IPS-NIHi11 (cell line): ENCODE data around the gene LBHD2.
"Not testable (repeated sequence)": the region's sequence is repeated elsewhere in the genome, so short reads cannot be mapped to it uniquely, and the experiment has no call there.

ENCODE experiments used
- DNase-seq: peaks from one replicate; pipeline ENCODE4 v3.0.0; 2012; ENCODE audit warnings: mixed read lengths, low spot score

The LBHD2 gene

DNA sequence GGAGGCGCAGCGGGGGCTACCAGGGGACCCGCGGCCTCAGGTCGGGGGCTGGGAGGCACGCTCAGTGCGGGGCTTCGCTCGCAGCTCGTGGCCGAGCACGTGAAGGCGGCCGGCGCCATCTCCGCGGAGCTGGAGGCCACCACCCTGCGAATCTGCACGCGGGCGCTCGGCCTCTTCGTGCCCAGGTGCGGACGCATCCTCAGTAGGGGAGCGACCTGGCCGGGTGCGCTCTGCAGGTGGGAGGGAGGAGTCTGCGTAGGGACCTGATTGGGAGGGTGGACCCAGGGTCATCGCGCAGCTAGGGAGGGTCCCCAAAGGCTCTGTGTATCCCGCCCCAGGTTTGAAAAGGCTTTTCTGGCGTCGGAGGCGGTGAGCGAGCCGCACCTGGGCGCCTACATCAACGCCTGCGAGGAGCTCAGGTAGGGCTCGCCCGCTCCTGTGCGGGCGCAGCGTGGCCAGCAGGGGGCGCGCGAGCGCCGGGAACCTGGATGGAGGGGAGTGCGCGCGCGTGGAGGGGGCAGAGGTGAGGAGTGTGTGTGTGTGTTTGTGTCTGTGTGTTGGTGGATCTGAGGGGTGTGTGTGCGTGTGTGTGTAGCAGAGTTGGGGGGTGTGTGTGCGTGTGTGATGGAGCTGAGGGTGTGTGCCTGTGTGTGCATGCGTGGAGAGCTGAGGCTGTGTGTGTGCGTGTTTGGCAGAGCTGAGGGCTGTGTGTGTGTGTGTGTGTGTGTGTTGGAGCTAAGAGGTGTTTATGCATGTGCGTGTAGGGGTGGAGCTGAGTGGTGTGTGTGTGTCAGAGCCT lies 20.8 kb downstream of the LBHD2 start:
- DNase-seq, result peak; percentile 91

DNA sequence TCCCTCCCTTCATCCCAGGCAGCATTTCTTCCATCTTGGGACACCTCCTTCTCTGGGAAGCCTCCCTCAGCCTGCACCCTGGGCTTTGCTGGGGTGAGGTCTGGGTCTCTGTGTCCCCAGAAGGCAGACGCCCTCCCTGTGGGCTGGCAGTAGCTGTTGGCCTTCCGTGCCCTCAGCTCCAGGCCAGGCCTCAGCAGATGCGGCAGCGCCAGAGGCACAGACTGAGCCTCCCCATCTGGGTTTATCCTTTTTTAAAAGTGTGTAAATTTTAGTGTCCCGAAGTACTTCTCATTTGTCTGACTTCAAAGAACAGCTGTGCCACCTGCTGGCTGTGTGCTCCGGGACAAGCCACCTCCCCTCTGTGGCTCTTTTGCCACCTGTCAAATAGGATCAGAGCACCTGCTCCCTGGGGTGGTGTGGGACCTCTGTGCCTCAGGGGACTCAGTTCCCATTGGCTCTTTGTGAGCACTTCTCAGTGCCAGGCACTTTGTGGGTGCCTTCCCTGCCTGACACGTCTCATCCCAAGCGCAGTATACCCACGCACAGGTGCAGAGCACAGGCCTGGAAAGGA lies 21.7 kb downstream of the LBHD2 start:
- DNase-seq, result no peak

DNA sequence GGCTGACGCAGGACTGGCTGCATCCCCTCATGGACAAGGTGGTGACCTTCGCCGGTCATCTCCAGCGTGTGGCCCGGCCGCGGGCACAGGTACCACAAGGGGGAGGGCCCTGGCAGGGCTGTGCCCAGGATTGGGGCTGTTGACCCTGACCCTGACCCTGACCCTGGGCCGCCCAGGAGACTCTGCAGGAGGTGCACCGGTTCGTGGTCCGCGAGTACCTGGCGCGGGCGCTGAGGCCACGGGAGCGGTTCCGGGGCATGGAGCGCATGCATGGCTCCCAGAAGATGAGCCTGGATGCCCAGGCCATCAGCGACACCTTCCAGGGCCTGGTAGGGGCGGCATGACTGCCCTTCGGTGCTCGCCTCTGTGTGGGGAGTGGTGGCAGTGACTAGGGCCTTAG lies 23.4 kb downstream of the LBHD2 start:
- DNase-seq, result no peak

DNA sequence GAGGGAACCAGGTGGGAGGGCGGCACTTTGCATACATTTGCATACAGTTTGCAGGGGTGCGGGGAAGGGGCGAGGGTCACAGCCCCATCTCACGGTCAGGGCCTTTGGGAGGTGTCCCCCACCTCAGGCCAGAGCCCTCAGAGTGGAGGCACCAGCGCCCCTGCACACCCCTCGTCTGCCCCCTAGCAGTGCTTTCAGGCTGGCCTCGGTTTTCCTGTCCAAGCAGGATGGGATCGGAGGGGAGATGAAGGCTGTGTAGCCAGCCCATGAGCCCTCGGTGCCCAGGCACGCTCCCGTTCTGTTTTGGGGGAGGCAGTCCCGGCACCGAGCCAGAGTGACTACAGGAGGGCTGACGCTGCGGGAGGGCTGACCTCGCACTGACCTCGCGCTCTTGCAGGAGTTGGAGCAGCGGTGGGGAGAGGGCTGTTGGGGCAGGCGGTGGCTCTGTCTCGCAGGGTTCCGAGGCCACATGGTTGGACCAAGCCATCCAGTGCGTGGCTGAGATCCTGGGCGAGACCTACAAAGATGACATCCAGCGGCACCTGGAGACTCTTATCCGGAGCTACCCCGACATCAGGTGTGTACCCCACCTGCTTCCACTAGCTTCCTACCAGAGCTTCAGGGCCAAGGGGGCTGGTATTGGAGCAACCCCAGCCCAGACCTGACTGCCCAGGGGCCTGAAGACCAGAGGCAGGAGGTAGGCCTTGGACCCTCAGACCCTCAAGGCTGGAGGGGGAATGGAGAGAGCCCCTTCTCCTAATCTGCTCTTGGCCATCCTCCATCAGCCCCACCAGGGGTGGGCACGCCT lies 24.1 kb downstream of the LBHD2 start:
- DNase-seq, result peak; percentile 28

DNA sequence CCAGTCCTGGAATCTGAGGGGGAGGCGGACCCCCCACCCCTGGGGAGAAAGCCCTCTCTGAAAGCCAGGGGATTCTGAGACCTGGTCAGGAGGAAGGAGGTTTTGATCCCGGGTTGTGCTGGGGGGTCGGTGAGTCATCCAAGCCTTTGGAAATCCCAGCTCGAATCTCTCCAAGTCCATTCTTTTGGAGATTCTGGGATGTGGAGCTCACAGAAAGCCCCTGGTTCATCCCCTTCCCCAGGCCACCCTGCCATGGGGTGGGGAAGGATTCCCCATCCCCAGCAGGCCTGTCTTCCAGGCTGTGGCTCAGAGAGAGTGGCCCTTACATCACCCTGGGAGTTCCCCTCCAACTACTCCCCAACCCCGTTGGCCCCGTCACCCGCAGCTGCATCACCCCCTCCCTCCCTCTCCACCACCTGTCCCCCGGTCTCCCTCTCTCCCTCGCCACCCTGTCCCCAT lies 24.8 kb downstream of the LBHD2 start:
- DNase-seq, result peak; percentile 42

DNA sequence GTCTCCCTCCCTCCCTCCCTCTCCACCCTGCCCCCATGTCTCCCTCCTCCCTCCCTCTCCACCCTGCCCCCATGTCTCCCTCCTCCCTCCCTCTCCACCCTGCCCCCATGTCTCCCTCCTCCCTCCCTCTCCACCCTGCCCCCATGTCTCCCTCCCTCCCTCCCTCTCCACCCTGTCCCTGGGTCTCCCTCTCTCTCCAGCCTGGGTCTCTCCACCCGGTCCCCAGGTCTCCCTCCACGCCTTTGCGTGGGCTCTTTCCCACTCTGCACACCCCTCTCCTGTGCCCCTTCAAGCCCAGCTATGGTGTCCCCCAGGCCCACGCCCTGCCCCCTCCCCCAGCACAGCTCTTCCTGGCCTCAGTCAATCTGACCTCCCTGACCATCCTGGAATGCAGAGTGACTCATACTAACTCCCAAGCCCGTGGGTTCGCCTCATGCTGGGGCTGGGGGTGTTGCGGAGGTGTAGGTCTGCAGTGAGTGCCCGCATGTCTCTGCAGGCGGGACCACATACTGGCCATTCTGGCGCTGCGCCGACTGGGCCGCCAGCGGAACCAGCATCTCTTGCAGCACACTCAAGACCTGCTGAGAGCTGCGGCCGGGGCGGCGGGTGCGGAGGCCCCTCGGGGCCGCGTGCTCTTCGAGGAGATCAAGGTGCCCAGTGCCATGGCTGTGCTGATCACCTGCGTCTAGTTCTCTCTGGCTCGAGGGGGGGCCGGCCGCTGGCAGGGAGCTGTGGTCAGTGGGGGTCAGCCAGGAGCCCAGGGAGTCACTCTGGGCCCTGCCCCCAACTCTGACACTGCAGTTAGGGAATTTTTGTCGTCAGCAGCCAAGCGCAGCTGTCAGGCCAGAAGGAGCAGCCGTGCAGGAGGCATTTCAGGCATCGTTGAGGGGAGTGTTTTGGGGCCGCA lies 25.8 kb downstream of the LBHD2 start:
- peak; percentile 56 for DNase-seq

DNA sequence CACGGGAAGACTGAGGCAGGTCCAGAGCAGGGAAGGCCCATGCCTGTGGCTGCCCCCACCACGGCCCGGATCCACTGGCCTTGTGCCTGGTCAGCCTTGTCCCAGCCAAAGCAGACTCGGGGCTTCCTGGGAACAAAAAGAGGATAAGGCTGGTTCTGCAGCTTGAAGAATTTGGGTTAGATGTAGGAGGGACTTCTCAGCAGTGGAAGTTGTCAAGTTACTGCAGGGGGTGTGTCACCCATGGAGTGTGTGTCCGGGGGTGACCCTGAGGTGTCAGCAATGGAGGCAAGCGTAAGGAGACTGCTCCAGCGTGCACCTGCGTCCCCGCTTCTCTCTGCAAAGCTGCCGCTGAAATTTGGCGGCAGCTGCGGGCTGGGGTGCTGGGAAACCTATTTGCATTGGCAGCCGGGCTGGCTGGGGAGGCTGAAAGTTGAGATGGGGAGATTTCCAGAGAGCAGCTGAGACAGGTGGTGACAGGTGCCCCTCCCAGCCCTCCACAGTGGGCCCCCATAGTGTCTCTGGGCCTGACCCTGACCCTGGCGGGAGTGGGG lies 26.7 kb downstream of the LBHD2 start:
- no peak for DNase-seq

DNA sequence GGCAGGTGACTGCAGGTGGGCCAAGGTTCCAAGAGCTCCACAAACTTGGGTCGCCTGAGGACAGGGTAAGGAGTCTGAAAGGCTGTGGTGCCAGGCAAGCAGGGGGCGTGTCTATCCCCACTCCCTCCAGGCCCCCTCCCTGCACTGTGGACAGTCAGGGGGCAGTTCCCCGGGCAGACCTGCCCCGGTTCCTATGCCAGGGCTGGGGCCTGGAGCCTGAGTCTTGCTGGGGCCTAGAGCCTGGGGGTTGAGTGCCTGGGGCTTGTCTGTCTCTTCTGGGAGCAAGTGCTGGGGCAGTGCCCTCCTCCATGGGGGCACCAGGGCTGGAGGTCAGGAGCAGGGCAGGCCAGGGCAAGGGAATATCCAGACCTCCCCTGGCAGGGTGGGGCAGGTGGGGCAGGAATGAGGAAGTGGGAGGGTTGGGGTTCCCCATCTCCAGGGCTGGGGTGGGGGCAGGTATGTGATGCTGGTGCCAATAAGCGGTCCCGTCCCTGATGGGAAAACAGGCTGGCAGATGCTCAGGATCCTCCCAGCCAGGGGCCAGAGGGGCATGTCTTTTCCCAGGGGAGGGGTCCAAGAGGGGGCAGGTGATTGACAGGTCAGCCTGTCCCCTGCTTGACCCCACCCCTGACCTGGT lies 27.3 kb downstream of the LBHD2 start:
- no peak for DNase-seq

DNA sequence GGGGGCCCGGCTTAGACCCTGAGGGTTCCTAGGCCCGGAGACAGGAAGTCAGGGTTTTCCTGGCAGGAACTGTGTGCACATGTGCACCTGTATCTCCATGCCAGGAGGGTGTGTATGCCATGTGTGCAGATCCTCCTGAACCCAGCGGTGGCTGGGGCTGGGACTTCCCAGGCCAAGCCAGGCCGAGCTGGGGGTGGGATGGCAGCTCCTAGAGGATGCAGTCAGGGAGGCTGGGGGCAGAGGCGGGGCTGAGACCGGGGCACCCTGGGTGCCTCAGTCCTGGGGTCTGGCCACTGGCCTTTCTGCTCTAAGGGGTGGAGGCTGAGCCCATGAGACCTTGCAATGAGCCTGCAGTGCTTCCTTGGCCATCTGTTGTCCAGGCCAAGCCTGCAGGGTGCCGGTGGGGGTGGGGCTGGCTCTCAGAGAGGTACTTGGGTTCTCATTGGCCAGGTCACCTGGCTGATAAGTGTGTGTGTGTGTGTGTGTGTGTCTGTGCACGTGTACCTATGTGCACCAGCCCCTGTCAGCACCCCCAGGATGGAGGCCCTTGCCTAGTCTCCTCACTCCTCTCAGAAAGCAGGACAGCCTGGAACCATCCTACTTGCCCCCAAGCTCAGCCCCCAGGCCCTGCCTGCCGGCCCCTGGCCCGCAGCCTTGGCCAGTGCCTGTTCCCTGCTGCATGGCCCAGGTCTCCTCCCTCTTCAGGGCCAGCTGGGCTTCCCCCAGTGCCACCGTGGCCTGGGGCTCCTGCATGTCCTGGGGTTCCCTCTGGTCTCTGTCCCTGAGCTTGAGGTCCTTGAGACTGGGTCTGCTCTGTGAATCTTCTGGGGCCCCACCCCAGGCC lies 28.6 kb downstream of the LBHD2 start:
- no peak for DNase-seq

DNA sequence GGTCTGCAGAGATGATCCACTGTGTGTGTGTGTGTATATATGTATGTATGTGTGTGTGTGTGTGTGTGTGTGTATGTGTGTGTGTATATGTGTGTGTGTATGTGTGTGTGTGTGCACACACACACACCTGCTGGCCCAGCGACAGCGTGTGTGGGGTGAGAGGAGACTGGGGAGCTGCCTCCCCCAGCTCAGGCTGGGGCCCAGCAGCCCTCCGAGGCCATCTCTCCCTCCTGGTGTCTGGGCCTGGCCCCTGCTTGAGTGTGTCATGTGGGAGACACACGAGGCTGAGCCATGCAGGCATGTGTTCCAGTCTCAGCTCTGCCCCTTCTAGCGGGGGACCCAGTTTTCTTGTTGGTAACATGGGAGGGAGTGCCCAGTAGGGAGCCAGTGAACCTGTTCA lies 29.3 kb downstream of the LBHD2 start:
- DNase-seq, result no peak

DNA sequence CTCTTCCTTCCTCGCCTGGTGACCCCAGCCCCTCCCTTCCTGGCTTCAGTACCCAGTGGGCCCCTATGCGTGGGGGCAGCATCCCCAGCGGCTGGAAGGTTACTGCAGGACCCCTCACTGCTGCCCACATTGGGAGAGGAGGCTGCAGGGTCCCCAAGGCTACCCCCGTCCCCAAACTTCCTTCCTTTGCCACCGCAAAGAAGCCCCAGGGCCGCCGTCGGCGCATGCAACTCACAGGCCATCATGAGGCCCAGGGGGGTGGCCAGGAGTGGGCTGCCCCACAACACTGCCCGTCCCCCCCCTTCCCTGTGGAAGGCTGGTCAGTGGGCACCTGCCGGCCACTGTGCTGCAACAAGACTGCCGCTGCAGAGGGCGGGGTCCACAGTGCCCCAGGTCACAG lies 29.8 kb downstream of the LBHD2 start:
- DNase-seq, result no peak

DNA sequence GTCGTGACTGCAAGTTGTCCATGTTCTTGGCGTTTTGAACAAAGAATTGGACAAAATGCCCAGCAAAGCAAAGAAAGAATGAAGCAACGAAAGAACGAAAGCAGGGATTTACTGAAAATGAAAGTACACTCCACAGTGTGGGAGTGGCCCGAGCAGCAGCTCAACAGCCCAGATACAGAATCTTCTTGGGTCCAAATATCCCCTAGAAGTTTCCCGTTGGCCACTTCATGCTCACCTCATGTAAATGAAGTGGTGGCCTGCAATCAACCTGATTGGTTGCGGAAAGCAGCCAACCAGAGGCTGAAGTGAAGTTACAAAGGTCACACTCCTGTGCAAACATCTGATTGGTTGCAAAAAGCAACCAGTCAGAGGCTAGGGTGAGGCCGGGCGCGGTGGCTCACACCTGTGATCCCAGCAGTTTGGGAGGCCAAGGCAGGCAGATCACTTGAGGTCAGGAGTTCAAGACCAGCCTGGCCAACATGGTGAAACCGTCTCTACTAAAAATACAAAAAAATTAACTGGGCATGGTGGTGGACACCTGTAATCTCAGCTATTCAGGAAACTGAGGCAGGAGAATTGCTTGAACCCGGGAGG lies 31.2 kb downstream of the LBHD2 start:
- not testable (repeated sequence) for DNase-seq

DNA sequence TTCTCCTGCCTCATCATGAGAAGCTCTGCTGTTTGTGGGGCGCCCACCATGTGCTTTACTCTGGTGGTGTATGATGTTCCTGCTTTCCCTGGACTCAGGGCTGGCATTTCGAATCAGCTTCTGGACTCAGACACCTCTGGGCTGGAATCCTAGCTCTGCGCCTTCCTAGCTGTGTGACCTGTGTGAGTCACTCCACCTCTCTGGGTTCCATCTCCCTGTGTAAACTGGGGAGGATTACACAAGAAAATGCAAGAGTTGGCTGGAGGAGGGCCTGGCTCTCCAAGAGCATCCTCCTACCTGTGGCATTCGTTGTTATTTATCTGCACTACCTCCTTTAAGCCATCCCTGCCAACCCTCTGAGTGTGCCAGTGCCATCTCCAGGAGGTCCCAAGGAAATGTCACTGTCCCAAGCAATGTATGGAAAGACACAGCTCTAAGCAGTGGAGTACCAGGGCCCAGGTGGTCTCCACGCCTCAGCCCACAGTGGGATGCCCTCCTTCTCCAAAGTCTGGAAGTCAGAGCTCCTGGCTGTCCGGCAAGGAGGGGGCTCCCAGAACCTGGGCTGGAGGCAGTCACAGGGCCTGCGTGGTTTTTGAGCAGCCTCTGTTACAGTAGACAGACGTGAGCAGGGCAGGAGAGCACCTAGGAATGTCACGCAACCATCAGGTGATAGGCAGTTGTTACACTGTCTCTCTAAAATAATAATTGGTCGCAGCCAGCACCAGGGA lies 32.0 kb downstream of the LBHD2 start:
- DNase-seq, result no peak

DNA sequence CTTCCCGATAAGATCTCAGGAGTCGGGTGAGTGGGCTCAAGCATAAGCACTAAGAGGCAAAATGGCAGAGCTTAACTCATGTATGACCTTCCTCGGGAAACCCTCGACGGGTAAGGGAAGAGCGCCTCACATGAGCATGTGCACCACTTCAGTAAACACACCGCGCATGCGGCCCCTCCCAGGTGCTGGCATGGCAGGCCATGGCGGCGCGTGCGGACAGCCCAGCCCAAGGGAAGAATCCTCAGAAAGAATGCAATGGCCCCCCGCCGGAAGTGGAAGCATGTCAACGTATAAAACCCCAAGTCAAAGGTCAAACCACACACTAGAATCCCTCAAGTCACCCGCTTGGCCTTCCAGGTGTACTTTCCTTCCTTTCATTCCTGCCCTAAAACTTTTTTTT lies 32.6 kb downstream of the LBHD2 start:
- DNase-seq, result no peak

DNA sequence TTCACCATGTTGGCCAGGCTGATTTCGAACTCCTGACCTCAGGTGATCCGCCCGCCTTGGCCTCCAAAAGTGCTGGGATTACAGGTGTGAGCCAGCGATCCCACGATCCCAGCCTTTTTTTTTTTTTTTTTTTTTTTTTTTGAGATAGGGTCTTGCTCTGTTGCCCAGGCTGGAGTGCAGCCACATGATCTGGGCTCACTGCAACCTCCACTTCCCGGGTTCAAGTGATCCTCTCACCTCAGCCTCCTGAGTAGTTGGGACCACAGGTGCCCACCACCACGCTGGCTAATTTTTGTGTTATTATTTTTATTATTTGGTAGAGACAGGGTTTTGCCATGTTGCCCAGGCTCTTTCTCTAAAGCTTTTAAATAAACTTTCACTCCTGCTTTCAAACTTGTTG lies 33.5 kb downstream of the LBHD2 start:
- DNase-seq, result not testable (repeated sequence)

DNA sequence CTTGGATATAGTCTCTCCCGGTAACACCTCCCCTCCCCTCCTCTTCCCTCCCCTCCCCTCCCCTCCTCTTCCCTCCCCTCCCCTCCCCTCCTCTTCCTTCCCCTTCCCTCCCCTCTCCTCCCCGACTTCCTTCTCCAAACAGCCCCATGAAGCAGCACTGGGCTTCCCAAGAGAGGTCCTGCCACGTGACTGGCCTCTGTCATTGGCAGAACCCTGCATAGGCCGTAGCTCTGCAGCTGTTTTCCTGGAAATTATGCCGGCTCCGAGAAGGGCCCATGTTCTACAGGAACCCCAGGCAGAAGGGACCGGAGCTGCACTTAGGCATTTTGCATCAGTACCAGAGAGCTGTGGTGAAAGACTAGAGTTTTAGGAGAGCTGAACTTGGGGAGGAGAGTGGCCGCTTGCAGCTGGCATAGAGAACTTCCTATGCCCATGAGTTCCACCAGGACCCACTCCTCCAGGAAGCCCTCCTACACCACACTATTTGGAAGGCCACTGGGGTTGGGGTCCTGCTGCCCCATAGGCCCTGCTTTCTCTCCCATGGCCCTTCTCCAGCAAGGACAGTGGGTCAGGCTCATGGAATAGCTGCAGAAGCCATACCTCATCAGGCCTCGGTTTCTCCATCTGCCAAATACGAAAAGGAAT lies 34.1 kb downstream of the LBHD2 start:
- DNase-seq, result no peak

DNA sequence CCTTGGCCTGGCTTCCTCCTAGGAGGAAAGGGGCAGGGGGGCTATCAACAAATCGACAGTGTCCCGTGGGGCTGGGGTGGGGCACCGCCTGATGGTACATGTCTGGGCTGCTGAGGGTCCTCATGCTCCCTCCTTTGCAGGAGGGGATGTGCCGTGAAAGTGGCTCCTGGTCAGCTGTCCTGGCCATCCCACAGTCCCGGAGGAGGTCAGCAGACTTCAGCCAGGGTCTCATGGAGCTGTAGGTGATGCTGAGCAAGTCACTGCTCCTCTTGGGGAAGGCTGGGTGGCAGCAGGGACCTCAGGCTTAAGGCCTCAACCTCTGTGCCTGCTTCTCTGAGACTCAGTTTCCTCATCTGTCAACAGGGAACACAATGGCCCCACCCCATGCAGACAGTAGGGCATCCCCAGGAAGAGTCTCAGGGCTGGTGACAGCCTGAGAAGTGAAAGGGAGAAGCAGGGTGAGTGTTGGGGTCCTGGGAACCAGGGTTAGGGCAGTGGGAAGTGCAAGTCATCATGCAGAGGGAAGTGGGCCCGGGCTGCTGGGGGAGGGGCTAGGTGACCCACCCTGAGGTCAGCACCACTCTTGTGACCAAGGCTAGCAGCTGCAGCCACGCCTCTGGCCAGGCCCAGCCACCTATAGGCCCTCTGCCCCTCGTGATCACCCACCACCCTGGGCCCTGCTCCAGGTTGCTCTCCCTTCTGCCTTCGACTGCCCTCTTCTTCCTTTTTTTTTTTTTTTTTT lies 34.8 kb downstream of the LBHD2 start:
- no peak for DNase-seq

DNA sequence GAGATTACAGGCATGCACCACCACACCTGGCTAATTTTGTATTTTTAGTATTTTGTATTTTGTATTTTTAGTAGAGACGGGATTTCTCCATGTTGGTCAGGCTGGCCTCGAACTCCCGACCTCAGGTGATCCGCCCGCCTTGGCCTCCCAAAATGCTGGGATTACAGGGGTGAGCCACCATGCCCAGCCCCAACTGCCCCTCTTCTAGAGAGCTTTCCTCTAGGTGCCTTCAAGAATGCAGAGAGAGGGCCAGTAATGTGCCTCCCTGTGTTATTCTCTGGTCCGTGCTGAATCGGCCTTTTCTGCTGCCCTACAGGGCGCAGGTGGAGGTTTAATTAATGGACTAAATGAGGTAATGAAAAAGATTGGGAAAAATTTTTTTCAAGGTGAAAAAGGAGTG lies 35.5 kb downstream of the LBHD2 start:
- DNase-seq, result not testable (repeated sequence)
